ENCODE data around the gene UNC13B.

The UNC13B gene

DNA sequence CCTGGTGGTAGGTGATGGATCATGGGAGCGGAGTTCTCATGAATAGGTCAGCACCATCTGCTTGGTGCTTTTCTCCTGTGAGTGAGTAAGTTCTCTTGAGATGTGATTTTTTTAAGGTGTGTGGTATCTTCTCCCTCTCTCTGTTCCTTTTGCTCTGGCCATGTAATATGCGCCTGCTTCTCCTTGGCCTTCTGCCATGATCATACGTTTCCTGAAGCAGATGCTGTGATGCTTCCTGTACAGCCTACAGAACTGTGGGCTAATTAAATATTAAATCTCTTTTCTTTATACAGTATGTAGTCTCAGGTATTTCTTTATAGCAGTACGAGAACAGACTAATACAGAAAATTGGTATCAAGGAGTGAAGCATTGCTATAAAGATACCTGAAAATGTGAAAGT lies 36.4 kb downstream of the UNC13B start:
- no peak overlapping the region for H3K27ac ChIP-seq (ENCODE audit: poor library complexity, severe bottlenecking)
- H3K9me3 ChIP-seq (ENCODE audit: severe bottlenecking) = no peaks in the 10 kb centered on the region
- no peak overlapping the region for H3K4me3 ChIP-seq (ENCODE audit: severe bottlenecking)
- no peak for ATAC-seq (ENCODE audit: low read depth)
- H3K4me1 ChIP-seq (ENCODE audit: insufficient read depth, poor library complexity, severe bottlenecking) = no peaks in the 10 kb centered on the region
- DNase-seq (ENCODE audit: low spot score) = no peak
- TF ChIP-seq, protein P1, sequence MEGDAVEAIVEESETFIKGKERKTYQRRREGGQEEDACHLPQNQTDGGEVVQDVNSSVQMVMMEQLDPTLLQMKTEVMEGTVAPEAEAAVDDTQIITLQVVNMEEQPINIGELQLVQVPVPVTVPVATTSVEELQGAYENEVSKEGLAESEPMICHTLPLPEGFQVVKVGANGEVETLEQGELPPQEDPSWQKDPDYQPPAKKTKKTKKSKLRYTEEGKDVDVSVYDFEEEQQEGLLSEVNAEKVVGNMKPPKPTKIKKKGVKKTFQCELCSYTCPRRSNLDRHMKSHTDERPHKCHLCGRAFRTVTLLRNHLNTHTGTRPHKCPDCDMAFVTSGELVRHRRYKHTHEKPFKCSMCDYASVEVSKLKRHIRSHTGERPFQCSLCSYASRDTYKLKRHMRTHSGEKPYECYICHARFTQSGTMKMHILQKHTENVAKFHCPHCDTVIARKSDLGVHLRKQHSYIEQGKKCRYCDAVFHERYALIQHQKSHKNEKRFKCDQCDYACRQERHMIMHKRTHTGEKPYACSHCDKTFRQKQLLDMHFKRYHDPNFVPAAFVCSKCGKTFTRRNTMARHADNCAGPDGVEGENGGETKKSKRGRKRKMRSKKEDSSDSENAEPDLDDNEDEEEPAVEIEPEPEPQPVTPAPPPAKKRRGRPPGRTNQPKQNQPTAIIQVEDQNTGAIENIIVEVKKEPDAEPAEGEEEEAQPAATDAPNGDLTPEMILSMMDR (IDR thresholded peaks at IDR 0.05; ENCODE audit: poor library complexity, severe bottlenecking) = no peak
- no peaks in the 10 kb centered on the region for H3K36me3 ChIP-seq (ENCODE audit: low read depth)
- no peaks in the 10 kb centered on the region for H3K27me3 ChIP-seq (ENCODE audit: insufficient read depth, poor library complexity, severe bottlenecking)

DNA sequence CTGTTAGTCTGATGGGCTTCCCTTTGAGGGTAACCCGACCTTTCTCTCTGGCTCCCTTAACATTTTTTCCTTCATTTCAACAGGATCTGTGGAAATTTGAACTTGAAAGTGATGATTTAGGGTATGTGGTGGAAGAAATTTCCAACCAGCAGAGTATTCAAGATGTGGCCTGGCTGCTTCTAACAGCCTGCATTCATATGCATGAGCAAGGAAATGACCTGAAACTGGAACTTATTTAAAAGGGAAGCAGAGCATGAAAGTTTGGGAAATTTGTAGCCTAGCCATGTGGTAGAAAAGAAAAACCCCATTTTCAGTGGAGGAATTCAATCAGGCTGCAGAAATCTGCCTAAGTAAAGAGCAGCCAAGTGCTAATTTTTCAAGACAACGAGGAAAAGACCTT lies 41.7 kb downstream of the UNC13B start:
- no peaks in the 10 kb centered on the region for H3K9me3 ChIP-seq (ENCODE audit: severe bottlenecking)
- no peak overlapping the region for H3K4me3 ChIP-seq (ENCODE audit: severe bottlenecking)
- H3K27me3 ChIP-seq (ENCODE audit: insufficient read depth, poor library complexity, severe bottlenecking) = no peaks in the 10 kb centered on the region
- no peaks in the 10 kb centered on the region for H3K4me1 ChIP-seq (ENCODE audit: insufficient read depth, poor library complexity, severe bottlenecking)
- ATAC-seq (ENCODE audit: low read depth) (no peak), DNase-seq (ENCODE audit: low spot score) (no peak)
- TF ChIP-seq, protein P1 (IDR thresholded peaks at IDR 0.05; ENCODE audit: poor library complexity, severe bottlenecking) = no peak
- no peaks in the 10 kb centered on the region for H3K36me3 ChIP-seq (ENCODE audit: low read depth)
- no peak overlapping the region for H3K27ac ChIP-seq (ENCODE audit: poor library complexity, severe bottlenecking)

DNA sequence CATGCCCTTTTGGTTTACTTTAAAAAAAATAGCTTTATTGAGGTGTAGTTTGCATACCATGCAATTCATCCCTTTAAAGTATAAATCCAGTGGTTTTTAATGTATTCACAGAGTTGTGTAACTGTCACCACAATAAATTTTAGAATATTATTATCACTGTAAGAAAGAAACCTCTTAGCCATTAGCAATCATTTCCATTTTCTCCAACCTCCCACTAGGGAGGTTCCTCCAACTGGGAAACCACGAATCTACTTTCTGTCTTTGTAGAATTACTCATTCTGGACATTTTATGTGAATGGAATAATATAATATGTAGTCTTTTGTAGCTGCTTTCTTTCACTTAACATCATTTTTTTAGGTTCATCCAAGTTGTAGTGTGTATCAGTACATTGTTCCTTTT lies 43.5 kb downstream of the UNC13B start:
- H3K4me1 ChIP-seq (ENCODE audit: insufficient read depth, poor library complexity, severe bottlenecking) = no peaks in the 10 kb centered on the region
- ATAC-seq (ENCODE audit: low read depth) (no peak), DNase-seq (ENCODE audit: low spot score) (no peak)
- no peak overlapping the region for H3K27ac ChIP-seq (ENCODE audit: poor library complexity, severe bottlenecking)
- H3K9me3 ChIP-seq (ENCODE audit: severe bottlenecking) = no peaks in the 10 kb centered on the region
- H3K27me3 ChIP-seq (ENCODE audit: insufficient read depth, poor library complexity, severe bottlenecking) = no peaks in the 10 kb centered on the region
- H3K36me3 ChIP-seq (ENCODE audit: low read depth) = no peaks in the 10 kb centered on the region
- TF ChIP-seq, protein P1 (IDR thresholded peaks at IDR 0.05; ENCODE audit: poor library complexity, severe bottlenecking) = no peak
- H3K4me3 ChIP-seq (ENCODE audit: severe bottlenecking) = no peak overlapping the region

DNA sequence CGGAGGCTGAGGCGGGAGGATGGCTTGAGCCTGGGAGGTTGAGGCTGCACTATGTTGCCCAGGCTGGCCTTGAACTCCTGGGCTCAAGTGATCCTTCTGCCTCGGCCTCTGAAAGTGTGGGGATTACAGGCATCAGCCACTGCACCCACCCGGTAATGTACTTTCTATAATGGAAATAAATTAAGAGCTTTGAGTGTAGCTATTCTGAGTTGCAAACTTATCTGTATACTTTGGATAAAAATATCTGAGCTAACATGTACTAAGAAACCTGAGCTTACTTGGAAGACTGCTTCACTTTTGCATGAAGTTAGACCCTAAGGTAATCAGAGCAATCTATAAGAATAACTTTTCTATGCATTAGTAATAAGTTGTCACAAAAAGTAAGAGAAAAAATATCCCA lies 50.0 kb downstream of the UNC13B start:
- ATAC-seq (ENCODE audit: low read depth) = no peak

DNA sequence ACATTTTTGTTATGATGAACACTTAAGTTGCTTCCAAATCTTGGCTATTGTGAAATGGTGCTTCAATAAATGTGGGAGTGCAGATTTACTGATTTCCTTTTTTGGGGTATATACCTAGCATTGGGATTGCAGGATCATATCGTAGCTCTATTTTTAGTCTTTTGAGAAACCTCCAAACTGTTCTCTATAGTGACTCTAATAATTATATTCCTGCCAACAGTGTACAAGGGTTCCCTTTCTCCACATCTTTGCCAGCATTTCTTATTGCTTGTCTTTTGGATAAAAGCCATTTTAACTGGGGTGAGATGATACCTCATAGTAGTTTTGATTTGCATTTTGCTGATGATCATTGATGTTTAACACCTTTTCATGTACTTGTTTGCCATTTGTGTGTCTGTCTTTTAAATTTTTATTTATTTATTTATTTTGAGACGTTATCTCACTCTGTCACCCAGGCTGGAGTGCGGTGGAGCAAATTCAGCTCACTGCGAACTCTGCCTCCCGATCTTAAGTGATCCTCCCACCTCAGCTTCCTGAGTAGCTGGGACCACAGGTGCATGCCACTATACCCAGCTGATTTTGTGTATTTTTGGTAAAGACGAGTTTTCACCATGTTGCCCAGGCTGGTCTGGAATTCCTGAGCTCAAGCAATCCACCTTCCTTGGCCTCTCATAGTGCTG lies 59.0 kb downstream of the UNC13B start:
- H3K27me3 ChIP-seq (ENCODE audit: insufficient read depth, poor library complexity, severe bottlenecking) = no peaks in the 10 kb centered on the region
- DNase-seq (ENCODE audit: low spot score) (no peak), ATAC-seq (ENCODE audit: low read depth) (no peak)
- H3K9me3 ChIP-seq (ENCODE audit: severe bottlenecking) = no peaks in the 10 kb centered on the region
- H3K4me1 ChIP-seq (ENCODE audit: insufficient read depth, poor library complexity, severe bottlenecking) = no peaks in the 10 kb centered on the region
- H3K27ac ChIP-seq (ENCODE audit: poor library complexity, severe bottlenecking) = no peak overlapping the region
- no peaks in the 10 kb centered on the region; the same call in 1 of the 2 replicates for H3K36me3 ChIP-seq (ENCODE audit: low read depth)
- H3K4me3 ChIP-seq (ENCODE audit: severe bottlenecking) = no peak overlapping the region
- TF ChIP-seq, protein P1 (IDR thresholded peaks at IDR 0.05; ENCODE audit: poor library complexity, severe bottlenecking) = no peak

More for the DNA sequence above, 50.0 kb downstream of the UNC13B start:
- no peak for DNase-seq (ENCODE audit: low spot score)
- H3K27me3 ChIP-seq (ENCODE audit: insufficient read depth, poor library complexity, severe bottlenecking) = no peaks in the 10 kb centered on the region
- TF ChIP-seq, protein P1 (IDR thresholded peaks at IDR 0.05; ENCODE audit: poor library complexity, severe bottlenecking) = no peak
- no peak overlapping the region for H3K4me3 ChIP-seq (ENCODE audit: severe bottlenecking)
- no peak overlapping the region for H3K27ac ChIP-seq (ENCODE audit: poor library complexity, severe bottlenecking)
- no peaks in the 10 kb centered on the region for H3K36me3 ChIP-seq (ENCODE audit: low read depth)
- no peaks in the 10 kb centered on the region for H3K4me1 ChIP-seq (ENCODE audit: insufficient read depth, poor library complexity, severe bottlenecking)
- H3K9me3 ChIP-seq (ENCODE audit: severe bottlenecking) = no peaks in the 10 kb centered on the region
